ENCODE data around the gene KRT33A. TPM values are rescaled to one million over a fixed set of nuclear protein-coding genes. Genes with fewer than 3 reads are reported as not detected.
A peak's percentile ranks its signal among the peaks of the same experiment; 100 is the strongest.
"Not testable (repeated sequence)": the region's sequence is repeated elsewhere in the genome, so short reads cannot be mapped to it uniquely, and the experiment has no call there.

KRT33A gene
- polyA plus RNA-seq, 1 donor: not detected

- DNase-seq: no peak
These were observed 13.3 kb upstream of the KRT33A start for GRCh38 chr17:41363881-41364280.

GRCh38 chr17:41360296-41360995 lies 9.8 kb upstream of the KRT33A start:
- DNase-seq: no peak

GRCh38 chr17:41354536-41354935 lies 3.9 kb upstream of the KRT33A start:
- DNase-seq: no peak

- no peak for DNase-seq
These were observed 2.2 kb upstream of the KRT33A start for GRCh38 chr17:41352597-41353366.

- no peak for DNase-seq
These were observed 549 bp upstream of the KRT33A start for GRCh38 chr17:41351177-41351576.

GRCh38 chr17:41347869-41348760 lies 2.5 kb downstream of the KRT33A start:
- DNase-seq: no peak

GRCh38 chr17:41346421-41346820 lies 4.2 kb downstream of the KRT33A start:
- DNase-seq: not testable (repeated sequence)

GRCh38 chr17:41345992-41346391 lies 4.6 kb downstream of the KRT33A start:
- no peak for DNase-seq

GRCh38 chr17:41343029-41343428 lies 7.6 kb downstream of the KRT33A start:
- peak; percentile 50 for DNase-seq

GRCh38 chr17:41340934-41341861 lies 9.4 kb downstream of the KRT33A start:
- no peak for DNase-seq

- DNase-seq: peak; percentile 54
These were observed 10.1 kb downstream of the KRT33A start for GRCh38 chr17:41340494-41340893.

- no peak for DNase-seq
These were observed 11.0 kb downstream of the KRT33A start for GRCh38 chr17:41339571-41340172.

GRCh38 chr17:41338961-41339485 lies 11.6 kb downstream of the KRT33A start:
- DNase-seq: no peak

GRCh38 chr17:41335747-41336146 lies 14.9 kb downstream of the KRT33A start:
- no peak for DNase-seq

- no peak for DNase-seq
These were observed 16.0 kb downstream of the KRT33A start for GRCh38 chr17:41334385-41335305.

GRCh38 chr17:41333836-41334235 lies 16.8 kb downstream of the KRT33A start:
- DNase-seq: no peak

GRCh38 chr17:41333098-41333497 lies 17.5 kb downstream of the KRT33A start:
- DNase-seq: no peak

- DNase-seq: no peak
These were observed 18.4 kb downstream of the KRT33A start for GRCh38 chr17:41332239-41332638.

GRCh38 chr17:41331606-41332005 lies 19.0 kb downstream of the KRT33A start:
- no peak for DNase-seq
